ENCODE measurements around the gene HSPA1A.
"Not testable (repeated sequence)": the region's sequence is repeated elsewhere in the genome, so short reads cannot be mapped to it uniquely, and the experiment has no call there.

The HSPA1A gene

GRCh38 chr6:31851485-31851832, 36.1 kb downstream of the HSPA1A start:
- Histone ChIP-seq H3K27me3 (replicated peaks; ENCODE audit: control insufficient read depth, insufficient read depth, low read length) (no peaks in the 10 kb centered on the region), H3K36me3 (ENCODE audit: control insufficient read depth, insufficient read depth, low read length) (no peaks in the 10 kb centered on the region), H3K4me3 (replicated peaks; ENCODE audit: low read depth, low read length) (no peak overlapping the region)
- TF ChIP-seq, protein P1, sequence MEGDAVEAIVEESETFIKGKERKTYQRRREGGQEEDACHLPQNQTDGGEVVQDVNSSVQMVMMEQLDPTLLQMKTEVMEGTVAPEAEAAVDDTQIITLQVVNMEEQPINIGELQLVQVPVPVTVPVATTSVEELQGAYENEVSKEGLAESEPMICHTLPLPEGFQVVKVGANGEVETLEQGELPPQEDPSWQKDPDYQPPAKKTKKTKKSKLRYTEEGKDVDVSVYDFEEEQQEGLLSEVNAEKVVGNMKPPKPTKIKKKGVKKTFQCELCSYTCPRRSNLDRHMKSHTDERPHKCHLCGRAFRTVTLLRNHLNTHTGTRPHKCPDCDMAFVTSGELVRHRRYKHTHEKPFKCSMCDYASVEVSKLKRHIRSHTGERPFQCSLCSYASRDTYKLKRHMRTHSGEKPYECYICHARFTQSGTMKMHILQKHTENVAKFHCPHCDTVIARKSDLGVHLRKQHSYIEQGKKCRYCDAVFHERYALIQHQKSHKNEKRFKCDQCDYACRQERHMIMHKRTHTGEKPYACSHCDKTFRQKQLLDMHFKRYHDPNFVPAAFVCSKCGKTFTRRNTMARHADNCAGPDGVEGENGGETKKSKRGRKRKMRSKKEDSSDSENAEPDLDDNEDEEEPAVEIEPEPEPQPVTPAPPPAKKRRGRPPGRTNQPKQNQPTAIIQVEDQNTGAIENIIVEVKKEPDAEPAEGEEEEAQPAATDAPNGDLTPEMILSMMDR (IDR thresholded peaks at IDR 0.05; ENCODE audit: insufficient read depth, low read length, poor library complexity, severe bottlenecking), result no peak
- DNase-seq (ENCODE audit: extremely low read depth, insufficient read length), result no peak

DNA sequence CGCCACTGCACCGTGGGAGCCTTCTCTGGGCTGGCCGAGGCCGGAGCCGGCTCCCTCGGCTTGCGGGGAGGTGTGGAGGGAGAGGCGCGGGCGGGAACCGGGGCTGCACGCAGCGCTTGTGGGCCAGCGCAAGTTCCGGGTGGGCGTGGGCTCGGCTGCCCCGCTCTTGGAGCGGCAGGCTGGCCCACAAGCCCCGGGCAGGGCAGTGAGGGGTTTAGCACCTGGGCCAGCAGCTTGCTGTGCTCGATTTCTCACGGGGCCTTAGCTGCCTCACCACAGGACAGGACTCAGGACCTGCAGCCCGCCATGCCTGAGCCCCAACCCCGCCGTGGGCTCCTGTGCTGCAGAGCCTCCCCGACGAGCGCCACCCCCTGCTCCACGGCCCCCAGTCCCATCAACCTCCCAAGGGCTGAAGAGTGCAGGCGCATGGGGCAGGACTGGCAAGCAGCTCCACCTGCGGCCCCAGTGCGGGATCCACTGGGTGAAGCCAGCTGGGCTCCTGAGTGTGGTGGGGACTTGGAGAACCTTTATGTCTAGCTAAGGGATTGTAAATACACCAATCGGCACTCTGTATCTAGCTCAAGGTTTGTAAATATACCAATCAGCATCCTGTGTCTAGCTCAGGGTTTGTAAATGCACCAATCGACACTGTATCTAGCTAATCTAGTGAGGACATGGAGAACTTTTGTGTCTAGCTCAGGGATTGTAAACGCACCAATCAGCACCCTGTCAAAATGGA, 36.8 kb downstream of the HSPA1A start:
- H3K36me3 ChIP-seq (ENCODE audit: control insufficient read depth, insufficient read depth, low read length); H3K4me3 ChIP-seq (replicated peaks; ENCODE audit: low read depth, low read length); DNase-seq (ENCODE audit: extremely low read depth, insufficient read length); H3K27me3 ChIP-seq (replicated peaks; ENCODE audit: control insufficient read depth, insufficient read depth, low read length): not testable (repeated sequence)

DNA sequence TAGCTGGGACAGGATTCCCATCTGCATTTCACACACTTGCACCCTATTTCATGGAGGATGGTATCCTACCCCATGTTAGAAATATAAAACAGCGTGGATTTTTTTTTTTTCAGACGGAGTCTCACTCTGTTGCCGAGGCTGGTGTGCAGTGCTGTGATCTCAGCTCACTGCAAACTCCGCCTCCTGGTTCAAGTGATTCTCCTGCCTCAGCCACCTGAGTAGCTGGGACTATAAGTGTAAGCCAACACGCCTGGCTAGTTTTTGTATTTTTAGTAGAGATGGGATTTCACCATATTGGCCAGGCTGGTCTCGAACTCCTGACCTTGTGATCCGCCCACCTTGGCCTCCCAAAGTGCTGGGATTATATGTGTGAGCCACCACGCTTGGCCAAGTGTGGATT, 42.4 kb downstream of the HSPA1A start:
- not testable (repeated sequence) for H3K36me3 ChIP-seq (ENCODE audit: control insufficient read depth, insufficient read depth, low read length)

DNA sequence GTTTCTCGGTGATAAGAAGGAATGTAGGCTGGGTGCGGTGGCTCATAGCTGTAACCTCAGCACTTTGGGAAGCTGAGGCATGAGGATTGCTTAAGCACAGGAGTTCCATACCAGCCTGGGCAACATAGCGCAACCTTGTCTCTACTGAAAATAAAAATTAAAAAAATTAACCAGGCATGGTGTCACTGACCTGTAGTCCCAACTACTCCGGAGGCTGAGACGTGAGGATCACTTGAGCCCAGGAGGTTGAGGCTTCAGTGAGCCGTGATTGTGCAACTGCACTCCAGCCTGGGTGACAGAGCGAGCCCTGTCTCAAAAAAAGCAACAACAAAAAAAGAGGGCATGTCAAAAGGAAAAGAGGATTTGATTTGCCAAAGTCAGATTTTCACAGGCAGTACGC, 43.4 kb downstream of the HSPA1A start:
- no peak for DNase-seq (ENCODE audit: extremely low read depth, insufficient read length)
- H3K36me3 ChIP-seq (ENCODE audit: control insufficient read depth, insufficient read depth, low read length), result peaks cover 9% of the 10 kb centered on the region
- no peak overlapping the region for H3K4me3 ChIP-seq (replicated peaks; ENCODE audit: low read depth, low read length)
- H3K27me3 ChIP-seq (replicated peaks; ENCODE audit: control insufficient read depth, insufficient read depth, low read length), result no peaks in the 10 kb centered on the region
- TF ChIP-seq, protein P1 (IDR thresholded peaks at IDR 0.05; ENCODE audit: insufficient read depth, low read length, poor library complexity, severe bottlenecking), result no peak

More for the DNA sequence above, 42.4 kb downstream of the HSPA1A start:
- H3K27me3 ChIP-seq (replicated peaks; ENCODE audit: control insufficient read depth, insufficient read depth, low read length); H3K4me3 ChIP-seq (replicated peaks; ENCODE audit: low read depth, low read length); DNase-seq (ENCODE audit: extremely low read depth, insufficient read length): not testable (repeated sequence)

GRCh38 chr6:31859923-31860322, 44.6 kb downstream of the HSPA1A start:
- Histone ChIP-seq H3K27me3 (replicated peaks; ENCODE audit: control insufficient read depth, insufficient read depth, low read length) (no peaks in the 10 kb centered on the region; the same call in 1 of the 2 replicates), H3K36me3 (ENCODE audit: control insufficient read depth, insufficient read depth, low read length) (peaks cover 9% of the 10 kb centered on the region), H3K4me3 (replicated peaks; ENCODE audit: low read depth, low read length) (no peak overlapping the region)
- no peak for DNase-seq (ENCODE audit: extremely low read depth, insufficient read length)
- TF ChIP-seq, protein P1 (IDR thresholded peaks at IDR 0.05; ENCODE audit: insufficient read depth, low read length, poor library complexity, severe bottlenecking), result no peak

GRCh38 chr6:31860349-31860748, 45.0 kb downstream of the HSPA1A start:
- TF ChIP-seq, protein P1 (IDR thresholded peaks at IDR 0.05; ENCODE audit: insufficient read depth, low read length, poor library complexity, severe bottlenecking), result no peak
- H3K27me3 ChIP-seq (replicated peaks; ENCODE audit: control insufficient read depth, insufficient read depth, low read length), result no peaks in the 10 kb centered on the region; the same call in 1 of the 2 replicates
- H3K36me3 ChIP-seq (ENCODE audit: control insufficient read depth, insufficient read depth, low read length), result peaks cover 9% of the 10 kb centered on the region
- no peak overlapping the region for H3K4me3 ChIP-seq (replicated peaks; ENCODE audit: low read depth, low read length)
- DNase-seq (ENCODE audit: extremely low read depth, insufficient read length), result no peak

GRCh38 chr6:31861150-31861549, 45.8 kb downstream of the HSPA1A start:
- no peak for DNase-seq (ENCODE audit: extremely low read depth, insufficient read length)
- Histone ChIP-seq H3K4me3 (replicated peaks; ENCODE audit: low read depth, low read length) (no peak overlapping the region), H3K36me3 (ENCODE audit: control insufficient read depth, insufficient read depth, low read length) (peaks cover 9% of the 10 kb centered on the region), H3K27me3 (replicated peaks; ENCODE audit: control insufficient read depth, insufficient read depth, low read length) (no peaks in the 10 kb centered on the region; the same call in 1 of the 2 replicates)
- TF ChIP-seq, protein P1 (IDR thresholded peaks at IDR 0.05; ENCODE audit: insufficient read depth, low read length, poor library complexity, severe bottlenecking), result no peak
